Measurements from ENCODE around the gene D2HGDH.

GRCh38 chr2:241810307-241811200 is 76.1 kb downstream of the D2HGDH start:
- TF ChIP-seq HMGXB4 (CRISPR knock-in tag; IDR thresholded peaks at IDR 0.05; ENCODE audit: borderline replicate concordance in 1 of 2, low read depth in 1 of 2) (peak in 1 of 2 experiments; percentile 41; a peak in 1 of 4 replicates), REPIN1 (CRISPR knock-in tag; IDR thresholded peaks at IDR 0.05; ENCODE audit: borderline replicate concordance, low read depth) (0 out of 2 replicates have a peak, but pooled peaks have one; percentile 12), ZNF609 (CRISPR knock-in tag; IDR thresholded peaks at IDR 0.05; ENCODE audit: borderline replicate concordance) (no peak), CTCF (CRISPR knock-in tag; IDR thresholded peaks at IDR 0.05) (no peak), ATF4 (CRISPR knock-in tag; IDR thresholded peaks at IDR 0.05) (no peak)

Data from HepG2 (cell line).